GM12801 (cell line): ENCODE results near the gene ZNF366.

Experiments used
- TF ChIP-seq, protein P1 (sequence below): IDR thresholded peaks from one replicate; pipeline ENCODE4 v1.5.1; 2011; ENCODE audit warnings: control low read depth; ENCODE audit not compliant: insufficient read length; ENCODE audit errors: extremely low read depth

The ZNF366 gene

DNA sequence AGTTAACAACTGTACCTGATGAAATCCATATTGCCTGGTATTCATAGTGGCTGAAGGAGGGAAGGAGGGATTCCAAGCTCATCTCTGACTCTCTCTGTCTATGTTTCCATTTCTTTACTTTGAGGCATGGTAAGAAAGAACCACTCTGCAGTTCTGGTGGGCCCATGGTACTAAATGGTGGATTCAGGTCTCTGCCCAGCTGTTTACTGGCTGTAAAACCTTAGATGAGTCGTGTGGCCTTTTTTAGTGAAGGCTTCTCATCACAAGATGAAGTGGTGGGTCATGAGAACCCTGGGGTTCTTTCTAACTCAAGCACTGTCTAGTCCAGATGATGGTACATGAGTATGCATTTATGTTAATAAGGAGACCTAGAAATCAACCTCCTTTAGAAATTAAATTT lies 49.7 kb downstream of the ZNF366 start:
- TF ChIP-seq, protein P1, sequence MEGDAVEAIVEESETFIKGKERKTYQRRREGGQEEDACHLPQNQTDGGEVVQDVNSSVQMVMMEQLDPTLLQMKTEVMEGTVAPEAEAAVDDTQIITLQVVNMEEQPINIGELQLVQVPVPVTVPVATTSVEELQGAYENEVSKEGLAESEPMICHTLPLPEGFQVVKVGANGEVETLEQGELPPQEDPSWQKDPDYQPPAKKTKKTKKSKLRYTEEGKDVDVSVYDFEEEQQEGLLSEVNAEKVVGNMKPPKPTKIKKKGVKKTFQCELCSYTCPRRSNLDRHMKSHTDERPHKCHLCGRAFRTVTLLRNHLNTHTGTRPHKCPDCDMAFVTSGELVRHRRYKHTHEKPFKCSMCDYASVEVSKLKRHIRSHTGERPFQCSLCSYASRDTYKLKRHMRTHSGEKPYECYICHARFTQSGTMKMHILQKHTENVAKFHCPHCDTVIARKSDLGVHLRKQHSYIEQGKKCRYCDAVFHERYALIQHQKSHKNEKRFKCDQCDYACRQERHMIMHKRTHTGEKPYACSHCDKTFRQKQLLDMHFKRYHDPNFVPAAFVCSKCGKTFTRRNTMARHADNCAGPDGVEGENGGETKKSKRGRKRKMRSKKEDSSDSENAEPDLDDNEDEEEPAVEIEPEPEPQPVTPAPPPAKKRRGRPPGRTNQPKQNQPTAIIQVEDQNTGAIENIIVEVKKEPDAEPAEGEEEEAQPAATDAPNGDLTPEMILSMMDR, result no peak

GRCh38 chr5:72456391-72457074 lies 50.7 kb downstream of the ZNF366 start:
- TF ChIP-seq, protein P1, result no peak

DNA sequence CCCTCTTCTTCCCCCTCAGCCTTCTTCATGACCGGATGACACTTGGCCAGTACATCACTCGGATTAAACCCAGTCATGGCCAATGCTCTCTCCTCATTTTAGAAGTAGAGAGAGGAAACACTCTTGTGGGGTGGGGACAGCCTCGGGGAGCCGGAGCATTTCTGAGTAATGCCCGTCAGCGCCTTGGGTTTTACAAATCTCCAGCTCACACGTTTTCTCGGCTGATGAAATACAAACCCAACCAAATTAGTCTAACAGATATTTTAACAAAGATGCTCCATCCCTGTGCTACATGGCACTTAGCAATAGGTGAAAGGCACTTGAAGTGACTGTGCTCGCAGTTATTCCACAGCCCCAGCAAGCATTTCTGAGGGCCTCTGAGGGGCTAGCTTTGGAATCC lies 51.7 kb downstream of the ZNF366 start:
- TF ChIP-seq, protein P1, result no peak

GRCh38 chr5:72454996-72455395 lies 52.2 kb downstream of the ZNF366 start:
- TF ChIP-seq, protein P1, result no peak

DNA sequence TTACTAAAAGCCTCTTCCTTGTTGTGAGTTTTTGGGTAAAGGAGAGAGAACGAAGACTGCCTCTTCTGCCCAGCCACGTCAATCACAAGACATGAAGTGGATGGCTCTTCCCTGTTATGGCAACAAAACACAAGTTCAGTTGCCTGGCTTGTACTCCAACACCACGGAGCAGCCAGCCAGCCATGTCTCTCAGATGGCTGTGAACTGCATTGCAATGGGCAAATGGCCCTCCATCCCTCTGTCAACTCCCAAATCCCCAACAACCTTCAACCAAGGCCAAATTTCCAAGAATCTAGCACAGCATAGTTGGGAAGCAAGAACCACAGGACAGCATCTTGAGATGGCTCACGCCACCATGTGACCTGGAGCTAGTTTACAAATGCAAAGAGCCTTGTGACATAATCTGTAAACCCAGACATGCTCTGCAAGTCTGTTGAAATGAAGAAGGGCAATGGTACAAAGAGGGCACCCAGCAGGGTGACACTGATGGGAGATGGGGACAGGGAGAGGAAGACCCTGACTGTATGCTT lies 53.9 kb downstream of the ZNF366 start:
- TF ChIP-seq, protein P1, result no peak

- TF ChIP-seq, protein P1, result no peak
These were observed 54.5 kb downstream of the ZNF366 start for GRCh38 chr5:72452515-72453245.

DNA sequence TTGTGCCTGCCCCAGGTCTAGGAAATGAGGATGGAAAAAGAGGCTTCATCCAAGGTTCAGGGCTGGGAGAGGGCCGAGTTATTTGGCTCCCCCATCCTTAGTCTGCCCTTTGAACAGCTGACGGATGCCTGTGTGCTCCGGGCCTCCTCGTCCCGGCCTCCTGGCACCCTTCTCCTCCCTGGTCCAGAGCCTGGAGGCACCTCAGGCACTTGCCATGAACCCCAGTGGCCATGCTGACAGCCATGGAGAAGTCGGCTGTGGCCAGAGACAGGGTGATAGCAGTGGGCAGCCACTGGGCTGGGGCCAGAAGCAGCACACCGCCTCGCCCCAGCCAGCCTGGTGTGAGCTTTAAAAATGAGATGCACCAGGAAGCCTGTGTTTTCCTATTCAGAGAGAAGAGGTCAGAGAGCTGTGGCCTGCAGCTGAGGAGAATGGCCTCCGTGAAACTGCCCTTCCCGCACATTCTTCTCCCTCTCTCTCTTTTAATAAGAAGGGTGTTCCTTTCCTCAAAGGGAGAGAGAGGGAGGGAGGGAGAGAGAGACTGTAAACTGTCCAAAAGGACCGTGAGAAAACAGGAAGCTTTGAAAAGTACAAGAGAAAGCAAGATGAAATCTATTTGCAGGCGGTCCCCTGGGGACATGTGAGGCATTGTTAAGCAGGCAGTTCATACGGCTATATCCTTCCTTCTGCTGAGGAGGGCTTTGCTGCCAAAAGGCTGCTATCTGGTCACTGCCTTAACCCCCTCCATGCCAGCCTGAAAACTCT lies 55.3 kb downstream of the ZNF366 start:
- TF ChIP-seq, protein P1, result no peak
